HG03442 (cell line): ENCODE measurements around the gene F11R.
A peak's percentile ranks its signal among the peaks of the same experiment; 100 is the strongest.
"Not testable (repeated sequence)": the region's sequence is repeated elsewhere in the genome, so short reads cannot be mapped to it uniquely, and the experiment has no call there.

Source experiments
- ATAC-seq: cut with Tn5 transposase; IDR thresholded peaks from one replicate; pipeline ENCODE4 v1.9.1; 2021; ENCODE audit warnings: mild to moderate bottlenecking, moderate library complexity; ENCODE audit not compliant: unreplicated experiment

The F11R gene

DNA sequence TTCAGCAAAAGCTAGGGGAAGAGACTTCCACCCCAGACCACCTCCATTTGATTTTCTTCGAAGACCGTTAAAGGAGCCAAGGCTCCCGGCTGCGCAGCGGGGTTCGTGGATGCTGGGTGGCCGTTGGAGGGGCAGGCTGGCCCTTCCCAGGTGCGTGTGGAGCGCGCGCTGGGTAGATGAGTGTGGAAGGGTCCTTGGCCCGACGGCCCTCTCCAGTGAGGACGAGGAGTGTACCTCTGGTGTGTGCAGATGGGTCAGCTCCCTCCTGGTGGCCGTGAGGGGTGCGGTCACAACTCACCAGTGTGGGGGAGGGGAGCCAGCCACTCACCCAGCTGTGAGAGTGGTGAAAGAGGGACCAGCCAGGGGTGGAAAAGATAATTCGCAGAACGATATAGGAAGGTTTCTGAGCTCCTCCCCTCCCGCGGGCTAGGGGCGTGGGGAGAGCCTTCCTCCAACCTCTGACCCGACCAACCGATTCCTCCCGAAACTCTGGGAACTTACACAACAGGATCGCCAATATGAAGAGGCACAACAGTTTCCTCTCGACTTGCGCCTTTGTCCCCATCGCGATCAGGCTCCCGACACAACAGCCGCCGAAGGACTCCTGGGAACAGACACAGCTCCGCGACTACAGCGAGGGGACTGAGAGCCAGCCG lies at the start of gene F11R:
F11R (minus strand) TSS at position 644 of the 656 bp plus-strand sequence; CDS start at position 565, 79 bp downstream.
- ATAC-seq: peak; percentile 19

DNA sequence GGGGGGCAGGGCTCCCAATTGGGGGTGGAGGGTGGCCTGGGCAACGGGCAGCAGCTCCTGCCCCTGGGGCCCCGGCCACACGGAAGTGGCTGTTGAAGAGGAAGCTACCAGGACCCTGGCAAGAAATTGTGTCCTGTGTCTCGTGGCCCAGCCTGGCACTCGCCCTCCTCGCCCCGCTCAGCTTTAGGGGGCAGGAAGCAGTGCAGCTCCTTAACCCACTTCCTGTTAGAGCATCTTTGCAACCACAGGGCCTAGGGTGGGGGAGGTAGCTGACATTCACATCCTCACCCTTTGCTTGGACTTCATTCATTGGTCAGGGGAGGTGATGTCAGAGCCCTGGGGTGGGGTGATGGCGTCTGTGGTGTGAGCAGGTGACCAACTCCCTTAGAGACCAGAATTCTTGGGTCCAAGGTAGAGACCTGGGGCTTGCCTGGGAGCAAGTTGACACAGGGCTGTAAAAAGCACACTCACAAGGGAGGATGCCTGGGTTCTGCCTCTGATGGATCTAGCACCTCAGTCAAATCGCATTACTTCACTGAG lies 48.8 kb upstream of the F11R start, which contains the start of gene ARHGAP30:
ARHGAP30 (minus strand) TSS at position 161 of the 540 bp plus-strand sequence. CDS start 267 bp downstream, outside the sequence.
- ATAC-seq: peak; percentile 85

DNA sequence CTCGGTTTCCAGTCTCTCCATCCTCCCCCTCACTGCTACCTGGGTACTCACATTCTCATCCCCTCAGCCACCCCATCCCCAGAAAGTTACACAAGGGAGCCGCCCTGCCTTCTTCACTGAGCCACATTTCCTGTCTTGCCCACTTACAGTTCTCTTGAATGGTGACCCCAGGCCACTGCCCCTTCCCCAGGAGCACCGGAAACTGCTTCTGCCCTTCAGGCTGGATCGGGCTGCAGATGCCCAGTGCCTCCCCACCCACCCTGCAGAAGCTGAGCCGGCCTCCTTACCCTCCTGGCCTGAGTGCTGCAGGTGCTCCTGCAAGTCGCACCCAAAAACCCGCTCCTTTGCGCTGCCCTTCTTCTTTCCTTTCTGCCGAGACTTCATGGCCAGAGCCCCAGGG lies 48.3 kb upstream of the F11R start:
- ATAC-seq: peak; percentile 0

DNA sequence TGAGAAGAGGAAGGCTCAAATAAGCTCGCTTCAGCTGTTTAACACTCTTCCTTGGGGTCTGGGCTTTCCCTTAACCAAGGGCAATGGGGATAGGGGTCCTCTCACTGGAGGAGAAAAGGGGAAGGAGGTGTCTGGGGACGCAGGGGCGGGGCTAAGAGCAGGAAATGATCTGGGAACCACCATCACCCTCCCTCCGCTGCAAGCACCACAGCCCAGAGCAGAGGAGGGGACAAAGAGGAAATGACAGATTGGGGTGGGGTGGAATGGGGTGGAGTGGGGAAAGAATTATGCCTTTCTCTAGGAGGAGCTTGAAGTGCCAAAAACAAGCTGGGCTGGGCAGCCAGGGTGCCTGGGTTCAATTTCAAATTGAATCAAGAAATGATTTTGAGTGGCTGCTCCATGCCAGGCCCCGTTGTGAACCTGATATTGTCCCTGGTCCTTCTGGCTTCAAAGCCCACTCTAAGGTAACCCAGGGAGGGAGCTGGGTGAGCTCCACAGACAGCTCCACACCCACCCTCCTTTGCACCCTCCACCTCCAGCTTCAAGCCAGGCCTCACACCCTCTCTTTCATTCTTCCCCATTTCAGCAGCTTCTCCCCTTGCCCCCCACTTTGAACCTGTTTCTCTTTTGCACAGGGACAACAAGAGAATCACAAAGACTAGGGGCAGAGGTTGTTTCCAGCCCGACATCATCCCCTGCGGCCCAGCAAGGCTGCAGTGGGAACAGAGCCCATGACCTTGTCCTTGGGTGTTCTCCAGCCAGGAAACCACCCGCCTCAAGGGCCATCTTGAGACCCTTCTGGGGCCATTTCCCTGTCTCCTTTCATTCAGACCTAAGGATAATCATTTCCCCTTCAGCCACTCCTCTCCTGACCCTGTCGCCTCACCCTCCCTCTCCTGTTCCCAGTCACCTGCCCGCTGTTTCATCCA lies 47.6 kb upstream of the F11R start:
- ATAC-seq: peak; percentile 41

DNA sequence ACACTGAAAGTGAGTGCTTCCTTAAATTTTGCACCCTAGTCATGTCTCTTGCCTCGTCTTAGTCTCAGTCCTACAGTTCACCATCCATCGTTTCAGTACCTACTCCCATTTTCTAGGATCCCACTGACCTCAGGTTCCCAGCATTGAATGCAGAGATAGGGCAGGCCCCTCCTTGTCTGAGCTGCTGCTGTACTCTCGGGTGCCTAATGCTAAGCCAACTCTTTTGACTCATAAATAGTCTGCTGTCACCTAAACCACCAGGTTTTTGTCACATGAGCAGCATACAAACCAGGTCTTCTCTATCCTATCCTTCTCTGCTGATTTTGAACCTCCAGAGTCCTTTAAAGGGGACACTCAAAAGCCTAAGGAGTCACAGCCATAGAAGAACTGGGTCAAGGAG lies 45.7 kb upstream of the F11R start:
- ATAC-seq: no peak

DNA sequence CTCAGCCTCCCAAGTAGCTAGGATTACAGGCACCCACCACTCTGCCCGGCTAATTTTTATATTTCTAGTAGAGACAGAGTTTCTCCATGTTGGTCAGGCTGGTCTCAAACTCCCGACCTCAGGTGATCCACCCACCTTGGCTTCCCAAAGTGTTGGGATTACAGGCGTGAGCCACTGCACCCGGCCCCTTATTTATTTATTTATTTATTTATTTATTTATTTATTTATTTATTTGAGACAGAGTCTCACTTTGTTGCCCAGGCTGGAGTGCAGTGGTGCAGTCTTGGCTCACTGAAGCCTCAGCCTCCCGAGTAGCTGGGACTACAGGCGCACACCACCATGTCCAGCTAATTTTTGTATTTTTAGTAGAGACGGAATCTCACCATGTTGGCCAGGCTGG lies 44.7 kb upstream of the F11R start:
- ATAC-seq: not testable (repeated sequence)

DNA sequence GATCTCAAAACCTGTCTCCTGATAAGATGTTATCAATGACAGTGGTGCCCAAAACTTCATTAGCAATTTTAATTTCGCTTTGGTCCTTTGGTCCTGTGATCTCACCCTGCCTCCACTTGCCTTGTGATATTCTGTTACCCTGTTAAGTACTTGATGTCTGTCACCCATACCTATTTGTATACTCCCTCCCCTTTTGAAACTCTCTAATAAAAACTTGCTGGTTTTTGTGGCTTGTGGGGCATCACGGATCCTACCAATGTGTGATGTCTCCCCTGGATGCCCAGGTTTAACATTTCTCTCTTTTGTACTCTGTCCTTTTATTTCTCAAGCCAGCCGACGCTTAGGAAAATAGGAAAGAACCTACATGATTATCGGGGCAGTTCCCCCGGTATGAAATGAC lies 43.0 kb upstream of the F11R start:
- ATAC-seq: not testable (repeated sequence)

DNA sequence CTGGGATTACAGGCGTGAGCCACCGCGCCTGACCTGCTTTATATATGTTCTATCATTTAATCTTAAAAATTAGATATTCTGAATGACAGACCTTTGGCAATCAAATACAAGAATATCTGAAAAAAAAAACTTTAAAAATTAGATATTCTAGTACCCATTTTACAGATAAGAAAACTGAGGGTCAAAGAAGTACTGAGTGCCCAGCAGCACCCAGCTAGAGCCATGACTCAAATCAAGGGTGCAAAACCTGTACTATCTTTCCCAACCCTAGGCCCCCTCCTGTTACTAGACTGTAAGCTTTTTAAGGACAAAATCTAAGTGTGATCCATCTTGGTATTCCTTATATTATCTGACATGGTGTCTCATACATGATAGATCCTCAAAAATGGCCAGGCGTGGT lies 40.5 kb upstream of the F11R start:
- ATAC-seq: no peak

DNA sequence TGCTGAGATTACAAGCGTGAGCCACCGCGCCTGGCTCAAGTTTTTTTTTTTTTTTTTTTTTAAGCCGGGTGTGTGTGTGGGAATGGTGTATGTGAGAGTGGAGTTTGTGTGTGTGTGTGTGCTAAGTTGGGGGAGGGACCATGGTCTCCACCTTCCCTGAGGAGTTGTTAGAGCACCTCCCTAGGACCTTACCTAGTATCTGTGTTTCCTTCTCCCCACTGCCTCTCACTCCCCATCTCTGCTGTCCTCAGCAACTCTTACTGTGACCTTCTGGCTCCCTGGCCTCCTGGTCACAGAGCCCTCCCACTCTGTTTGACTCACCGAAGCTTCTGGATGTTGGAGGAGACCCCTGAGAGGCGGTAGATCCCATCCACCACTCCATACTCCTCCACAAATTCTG lies 38.3 kb upstream of the F11R start:
- no peak for ATAC-seq

DNA sequence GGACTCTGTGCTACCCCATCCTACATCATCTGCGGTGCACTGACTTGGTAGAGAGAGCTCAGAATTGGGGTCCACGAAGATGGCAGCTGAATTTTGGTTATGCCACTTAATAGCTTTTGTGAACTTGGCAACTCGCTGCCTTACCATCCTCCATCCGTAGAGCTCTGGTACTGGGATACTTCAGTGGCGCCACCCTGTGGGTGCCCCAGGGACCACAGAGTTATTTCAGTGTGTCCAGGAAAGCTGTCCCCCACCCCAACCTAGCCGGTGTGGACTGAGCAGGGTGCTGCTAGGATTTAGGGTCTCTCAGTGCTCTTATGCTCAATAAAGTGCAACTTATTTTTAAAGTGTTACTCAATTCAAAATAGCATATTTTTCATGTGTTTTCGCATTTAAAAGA lies 33.9 kb upstream of the F11R start:
- no peak for ATAC-seq

DNA sequence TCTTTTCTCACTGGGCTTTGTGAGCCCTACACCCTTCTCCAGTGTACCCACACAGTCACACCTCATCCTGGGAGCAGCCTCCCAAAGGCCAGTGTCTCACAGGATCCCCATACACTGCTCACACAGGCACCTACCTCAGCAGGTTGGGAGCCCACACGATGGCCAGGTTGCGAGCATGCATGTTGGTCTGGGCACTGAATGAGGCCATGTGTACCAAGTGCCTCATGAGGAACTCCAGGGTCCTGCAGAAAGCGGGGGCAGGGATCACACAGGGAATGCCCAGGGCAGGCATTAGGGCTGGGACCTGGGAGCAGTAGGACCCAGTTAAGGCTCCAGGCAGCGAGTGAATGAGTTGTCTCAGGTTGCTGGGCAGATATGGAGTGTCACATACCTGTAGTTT lies 33.3 kb upstream of the F11R start:
- no peak for ATAC-seq

DNA sequence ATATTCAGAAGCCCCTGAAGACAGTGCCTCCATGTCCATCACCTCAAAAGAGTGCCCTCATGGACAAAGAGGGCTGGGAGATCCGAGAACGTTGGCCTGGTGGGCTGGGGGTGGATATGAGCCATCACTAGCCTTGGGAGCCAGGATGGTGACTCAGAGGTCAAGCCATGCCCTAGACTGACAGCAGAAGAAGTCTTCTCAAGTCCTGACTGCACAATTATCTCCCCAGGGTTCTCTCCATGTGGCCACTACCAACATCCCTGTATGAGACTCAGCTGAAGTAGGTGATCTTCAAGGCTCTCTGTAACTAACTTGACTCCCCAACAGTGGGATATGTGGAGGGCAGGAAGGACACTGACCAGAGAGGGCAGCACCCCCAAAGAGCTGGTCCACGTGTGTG lies 31.9 kb upstream of the F11R start:
- ATAC-seq: no peak

DNA sequence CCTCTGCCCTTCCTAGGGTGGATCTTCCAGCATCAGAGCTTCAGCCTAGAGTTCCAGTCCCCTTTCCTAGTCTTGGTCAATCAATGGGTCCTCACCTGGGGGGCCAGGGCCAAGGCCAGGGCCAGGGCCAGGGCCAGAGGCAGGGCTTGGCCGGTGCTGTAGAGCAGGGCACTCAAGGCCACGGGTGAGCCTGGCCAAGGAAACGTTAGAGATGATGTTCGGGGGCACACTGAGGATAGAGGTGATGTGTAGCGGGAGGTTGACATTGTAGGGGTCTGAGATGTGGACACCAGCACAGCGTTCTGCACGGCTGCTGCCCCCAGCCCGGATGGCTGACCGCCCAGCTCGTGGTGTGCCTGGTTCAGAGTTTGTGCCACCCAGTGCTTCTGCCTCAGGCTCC lies 30.3 kb upstream of the F11R start:
- no peak for ATAC-seq

DNA sequence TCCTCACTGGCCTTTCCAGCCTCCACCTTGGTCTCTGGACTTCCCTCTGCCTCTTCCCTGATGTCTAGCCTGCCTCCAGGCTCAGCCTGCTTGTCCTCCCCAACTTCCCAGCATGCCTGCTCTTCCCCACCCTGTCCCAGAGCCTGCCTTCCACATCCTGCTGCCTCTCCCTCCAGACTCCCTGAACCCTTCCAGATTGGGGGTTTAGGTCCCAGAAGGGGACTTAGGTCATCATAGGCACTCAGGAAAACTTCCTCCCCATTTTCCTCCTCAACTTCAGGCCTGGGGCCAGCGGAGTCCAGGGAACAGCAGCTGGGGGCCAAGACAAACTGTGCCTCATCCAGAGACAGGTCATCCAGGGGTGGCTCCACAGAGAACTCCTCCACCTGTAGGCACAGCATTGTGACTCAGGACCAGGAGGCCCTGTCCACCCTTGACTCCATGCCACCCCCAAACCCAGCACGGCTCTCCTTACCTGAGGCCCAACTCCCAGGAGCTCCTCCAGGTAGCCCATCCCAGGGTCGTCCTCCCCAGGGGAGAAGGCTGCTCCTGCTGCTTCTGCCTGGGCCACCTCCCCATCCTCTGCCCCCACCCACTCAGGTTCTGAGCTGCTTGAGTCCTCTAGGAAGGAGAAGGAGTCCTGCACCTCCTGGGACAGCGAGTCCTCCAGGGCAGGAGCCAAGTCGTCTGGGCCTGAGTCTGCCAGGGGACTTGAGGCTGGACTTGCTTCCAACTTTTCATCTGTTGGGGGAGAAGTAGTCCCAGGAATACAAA lies 28.2 kb upstream of the F11R start:
- ATAC-seq: no peak

DNA sequence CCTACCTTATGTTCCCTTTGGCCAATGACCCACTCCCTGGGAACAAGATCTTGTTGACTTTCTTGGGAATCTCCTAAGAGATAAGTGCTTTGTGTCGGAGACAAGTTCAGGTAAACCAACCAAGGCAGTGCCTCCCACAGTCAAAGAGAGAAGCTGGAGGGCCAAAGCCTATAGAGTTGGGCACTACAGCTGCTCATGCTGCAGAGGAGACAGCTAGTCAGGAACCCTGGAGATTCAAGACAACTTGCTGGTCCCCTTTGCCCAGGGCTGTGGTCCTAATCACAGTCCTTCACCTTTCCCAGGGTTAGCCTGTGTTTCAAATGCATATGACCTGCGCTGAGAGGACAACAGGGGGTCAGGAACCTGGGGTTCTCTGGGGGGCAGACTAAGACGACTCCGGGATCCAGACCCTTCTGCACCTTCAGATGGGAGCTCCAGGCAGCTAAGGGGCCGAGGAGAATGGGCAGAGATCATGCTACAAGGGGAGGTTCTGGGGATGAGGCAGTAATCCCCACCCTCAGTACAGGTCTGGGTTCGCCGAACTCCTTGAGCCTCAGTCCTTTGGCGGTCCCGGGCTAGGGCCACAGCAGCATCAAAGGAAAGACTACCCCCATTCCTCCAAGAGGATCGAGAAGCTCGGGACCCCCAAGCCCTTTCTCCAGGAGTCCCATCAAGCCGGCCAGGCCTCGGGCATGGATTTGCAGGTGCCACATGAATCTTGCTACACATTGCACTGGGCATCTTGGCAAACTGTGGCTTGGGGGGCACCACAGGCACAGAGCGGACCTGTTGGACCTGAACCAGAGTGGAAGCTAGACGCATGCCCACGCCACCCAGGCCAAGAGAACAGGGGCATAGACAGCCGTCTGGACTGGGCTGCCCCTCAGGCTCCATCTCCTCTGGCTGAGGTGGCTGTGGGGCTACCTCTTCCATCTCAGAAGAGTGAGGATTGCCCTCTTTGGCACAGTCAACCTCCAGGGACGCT lies 26.8 kb upstream of the F11R start:
- ATAC-seq: no peak

DNA sequence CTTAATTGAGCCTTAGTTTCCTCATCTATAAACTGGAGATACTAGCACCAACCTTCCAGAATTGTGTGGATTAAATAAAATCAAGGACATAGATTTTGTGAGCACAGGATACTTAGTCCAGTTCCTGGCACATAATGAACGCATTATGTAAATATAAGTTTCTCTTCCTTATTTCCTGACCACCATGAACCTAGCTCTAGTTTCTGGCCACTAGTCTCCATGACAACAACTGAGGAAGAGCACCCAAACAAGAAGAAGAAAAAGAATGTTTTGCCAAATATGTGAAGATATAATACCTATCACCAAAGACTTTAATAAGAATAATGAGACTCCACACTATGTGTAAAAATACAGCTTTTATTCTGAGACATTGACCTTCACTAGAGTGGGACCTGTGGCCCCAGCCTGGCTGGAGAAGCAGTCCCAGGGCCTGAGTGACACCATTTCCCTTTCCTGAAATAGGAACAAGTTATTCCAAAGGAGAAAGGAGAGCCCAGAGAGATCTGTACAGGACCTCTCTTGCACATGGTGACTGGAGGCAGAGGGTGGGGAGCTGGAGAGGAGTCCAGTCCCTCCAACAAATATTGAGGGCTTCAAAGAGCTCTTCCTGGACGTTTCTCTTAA lies 25.8 kb upstream of the F11R start:
- no peak for ATAC-seq

DNA sequence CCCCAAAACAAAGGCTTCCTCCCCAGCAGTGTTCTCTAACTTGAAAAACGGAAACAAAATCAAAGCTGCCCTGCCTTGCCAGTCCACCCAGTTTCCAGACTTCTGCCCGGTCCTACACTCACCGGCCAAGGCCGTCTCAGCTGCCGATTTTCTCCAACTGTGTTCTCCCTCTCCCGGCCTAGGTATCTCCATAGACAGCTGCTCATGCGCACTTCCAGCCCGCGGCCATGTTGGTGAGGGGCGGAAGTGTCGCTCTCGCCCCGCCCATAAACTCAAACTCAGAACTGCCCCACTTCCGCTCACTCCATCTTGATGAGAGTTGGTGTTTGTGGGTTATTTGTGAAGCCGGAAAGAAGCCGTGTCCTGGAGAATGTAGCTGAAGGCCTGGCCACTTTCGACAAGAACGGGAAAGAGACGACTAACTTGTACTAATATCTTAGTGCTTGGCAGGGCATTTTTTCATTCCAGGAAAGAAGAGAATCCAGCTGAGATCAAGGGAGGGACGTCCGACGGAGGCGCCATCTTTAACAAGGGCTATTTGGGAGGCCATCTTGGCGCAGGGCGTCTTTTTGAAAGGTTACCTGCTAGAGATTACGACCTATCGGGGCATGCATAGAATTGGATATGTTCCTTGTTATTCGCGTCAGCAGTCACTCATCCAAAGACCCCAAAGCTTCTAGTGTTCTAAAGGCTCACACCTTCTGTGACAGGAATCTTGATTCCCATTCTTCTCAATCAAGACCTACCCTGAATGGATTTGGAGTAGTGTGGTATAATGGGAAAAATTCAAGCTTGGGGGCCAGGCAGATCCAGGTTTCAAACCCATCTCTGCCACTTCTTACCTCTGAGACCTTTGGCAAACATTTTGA lies 25.0 kb upstream of the F11R start, which contains the start of gene USF1:
USF1 (minus strand) TSS at position 242 of the 869 bp plus-strand sequence. CDS start 2,702 bp downstream, outside the sequence.
- peak; percentile 61 for ATAC-seq
